Heart left ventricle (tissue), 16 donors: ENCODE data around the gene ANTXRL. TPM values are rescaled to one million over a fixed set of nuclear protein-coding genes. Genes with fewer than 3 reads are reported as not detected.
"Not testable (repeated sequence)": the region's sequence is repeated elsewhere in the genome, so short reads cannot be mapped to it uniquely, and the experiment has no call there.

Experiments
- ATAC-seq, 4 donors: fragments of 200-7000 bp; cut with Tn5 transposase; one replicate each; pipeline ENCODE4 v1.9.1; 2020 to 2022; ENCODE audit warnings: moderate library complexity in 4 of 4, mild to moderate bottlenecking in 3 of 4, moderate number of reproducible peaks in 1 of 4
- DNase-seq, 5 donors: peaks; one replicate each; pipeline ENCODE4 v3.0.0-alpha.2; 2020
- H3K27ac ChIP-seq, 12 donors: fragments of 200-600 bp; sonication (generic) in 4 of 12; one replicate each; pipeline versions ENCODE4 v1.5.0 to v1.8.0; 2016 to 2022; ENCODE audit warnings: mild to moderate bottlenecking in 2 of 12
- H3K27me3 ChIP-seq, 9 donors: fragments of 200-600 bp; sonication (generic) in 2 of 9; one replicate each; pipeline versions ENCODE4 v1.5.1 to v1.8.0; 2016 to 2022; ENCODE audit warnings: mild to moderate bottlenecking in 3 of 9
- H3K36me3 ChIP-seq, 9 donors: fragments of 200-600 bp; sonication (generic) in 2 of 9; one replicate each; pipeline versions ENCODE4 v1.5.0 to v1.8.0; 2018 to 2022; ENCODE audit warnings: mild to moderate bottlenecking in 2 of 9
- H3K4me1 ChIP-seq, 12 donors: fragments of 200-600 bp; sonication (generic) in 4 of 12; one replicate each; pipeline versions ENCODE4 v1.5.0 to v1.8.0; 2016 to 2022; ENCODE audit warnings: mild to moderate bottlenecking in 3 of 12
- H3K4me3 ChIP-seq, 12 donors: fragments of 200-600 bp; sonication (generic) in 4 of 12; one replicate each; pipeline versions ENCODE4 v1.5.0 to v1.8.0; 2017 to 2022; ENCODE audit warnings: mild to moderate bottlenecking in 9 of 12, moderate library complexity in 4 of 12
- H3K9me3 ChIP-seq, 12 donors: fragments of 200-600 bp; sonication (generic) in 4 of 12; one replicate each; pipeline versions ENCODE4 v1.5.0 to v1.8.0; 2016 to 2022; ENCODE audit warnings: mild to moderate bottlenecking in 1 of 12
- POLR2A ChIP-seq, 2 donors: fragments of 450-650 bp; IDR thresholded peaks; one replicate each; pipeline ENCODE4 v1.6.1; 2017; ENCODE audit warnings: antibody characterized with exemption in 2 of 2, mild to moderate bottlenecking in 2 of 2, moderate library complexity in 2 of 2
- WGBS, 4 donors: extraction: QIAGEN DNeasy Blood & Tissue Kit in 2 of 4; methylation state at CpG; one replicate each; pipeline versions ENCODE4 v1.1.5 to v1.1.7; 2013 to 2018; 5-methylcytosine and 5-hydroxymethylcytosine counted together
- intact Hi-C, 10 donors: fragments of 100-400 bp; cut with DNase I; formaldehyde crosslinking; loops; one replicate each; pipeline versions ENCODE4 v1.11.1 to v1.14.2; 2022
- polyA plus RNA-seq, 2 donors: library from polyadenylated mRNA; stranded (reverse); fragments of 200-250 nt; gene quantifications; one replicate each; pipeline ENCODE4 v1.2.3, GENCODE V29; 2013
- total RNA-seq, 9 donors: library from RNA; depleted of rRNA in 2 of 9; stranded (reverse); fragments of >200 nt in 2 of 9; fragmentation: NEBNext Ultra II Directional in 3 of 9; extraction: Animal tissue kit (Norgen Biotek cat#: 25700) in 3 of 9; gene quantifications; one replicate each; pipeline versions ENCODE4 v1.1.0 to v1.2.4, GENCODE V29; 2016 to 2023
- TF ChIP-seq, protein P1 (sequence below), 12 donors: fragments of 200-600 bp; sonication (generic) in 4 of 12; IDR thresholded peaks; one replicate each; pipeline versions ENCODE4 v1.5.0 to v1.8.0; 2018 to 2022; ENCODE audit warnings: antibody characterized with exemption in 12 of 12, mild to moderate bottlenecking in 5 of 12
- donor health status: ischemic (EF 13 %, LVEDD 7.1; RV severe dilation, severe dysfunction).
- donor health status: healthy with polysubstance abuse.
- donor health status: DM: no; HTN: yes; CAD: no.
- donor health status: DM: no; HTN: no; CAD: no.
- donor health status: ischemic (EF 25% LVEDD 6.9; RV normal size, moderate dysfunction).
- donor health status: ischemic (EF 25% LVEDD 5.7; RV mildly dilated, moderate dysfunction).
- donor health status: healthy.
- donor health status: DM: yes; HTN: yes; CAD: no.
- donor health status: ischemic (EF 35%, LVEDD 5.7; RV mildly dilated, moderate dysfunction).
- donor health status: nonischemic (EF 11% LVEDD 7.7; RV severe dilation, severe dysfunction).
- donor health status: DM: yes; HTN: yes; CAD: no.
- donor health status: PGD.
- donor health status: ischemic (EF 29% LVEDD 5.4; RV normal size, mild dysfunction).
- donor health status: nonischemic (EF 23%, LVEDD 6.1; RV moderate dilation, normal function).

The ANTXRL gene
- total and polyA plus RNA-seq, 11 donors: 0.42 to 0.99 (median 0.90) TPM; not detected in 8

DNA sequence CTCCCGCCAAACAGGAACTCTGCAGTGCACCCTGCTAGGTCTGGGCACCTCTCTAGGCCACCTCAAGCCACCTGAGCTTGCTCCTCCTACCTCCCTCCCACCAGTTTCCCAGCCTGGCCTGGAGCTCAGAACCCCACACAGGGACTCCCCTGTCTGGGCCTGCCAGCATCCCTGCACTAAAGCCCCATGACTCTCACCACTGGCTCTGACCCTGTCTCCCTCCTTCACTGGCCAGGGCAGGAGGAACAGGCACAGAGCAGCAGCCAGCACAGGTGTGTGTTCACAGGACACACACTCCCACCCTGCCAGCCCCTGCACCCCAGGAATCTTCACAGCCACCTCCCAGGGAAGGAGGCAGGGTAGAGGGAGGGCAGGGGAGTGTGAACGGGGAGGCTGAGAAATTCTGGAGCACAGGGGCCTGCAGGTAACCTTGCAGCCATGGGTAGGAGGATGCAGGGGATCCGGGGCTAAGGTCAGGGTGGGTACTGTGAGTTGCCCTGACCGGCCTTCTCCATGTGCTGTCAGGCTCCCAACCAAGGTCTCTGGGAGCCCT is 13.9 kb upstream of the ANTXRL start:
- TF ChIP-seq, protein P1, sequence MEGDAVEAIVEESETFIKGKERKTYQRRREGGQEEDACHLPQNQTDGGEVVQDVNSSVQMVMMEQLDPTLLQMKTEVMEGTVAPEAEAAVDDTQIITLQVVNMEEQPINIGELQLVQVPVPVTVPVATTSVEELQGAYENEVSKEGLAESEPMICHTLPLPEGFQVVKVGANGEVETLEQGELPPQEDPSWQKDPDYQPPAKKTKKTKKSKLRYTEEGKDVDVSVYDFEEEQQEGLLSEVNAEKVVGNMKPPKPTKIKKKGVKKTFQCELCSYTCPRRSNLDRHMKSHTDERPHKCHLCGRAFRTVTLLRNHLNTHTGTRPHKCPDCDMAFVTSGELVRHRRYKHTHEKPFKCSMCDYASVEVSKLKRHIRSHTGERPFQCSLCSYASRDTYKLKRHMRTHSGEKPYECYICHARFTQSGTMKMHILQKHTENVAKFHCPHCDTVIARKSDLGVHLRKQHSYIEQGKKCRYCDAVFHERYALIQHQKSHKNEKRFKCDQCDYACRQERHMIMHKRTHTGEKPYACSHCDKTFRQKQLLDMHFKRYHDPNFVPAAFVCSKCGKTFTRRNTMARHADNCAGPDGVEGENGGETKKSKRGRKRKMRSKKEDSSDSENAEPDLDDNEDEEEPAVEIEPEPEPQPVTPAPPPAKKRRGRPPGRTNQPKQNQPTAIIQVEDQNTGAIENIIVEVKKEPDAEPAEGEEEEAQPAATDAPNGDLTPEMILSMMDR (IDR thresholded peaks at IDR 0.05): no peak
- no peak for TF ChIP-seq POLR2A (IDR thresholded peaks at IDR 0.05)
- no peak overlapping the region for H3K27ac ChIP-seq
- no peak overlapping the region for H3K4me3 ChIP-seq
- intact Hi-C loops: no loop called here
- WGBS, 4 donors: 71 to 98% (median 73%) methylated on average over 4 of the region's 4 CpGs
- peaks cover 0 to 3% (median 0%) of the 10 kb centered on the region in 9 donors for H3K27me3 ChIP-seq
- no peaks in the 10 kb centered on the region for H3K9me3 ChIP-seq
- H3K4me1 ChIP-seq: no peaks in the 10 kb centered on the region
- DNase-seq (peak in 1 of 5 donors; percentile 2), ATAC-seq (peak in 1 of 4 donors; percentile 21)
- H3K36me3 ChIP-seq: no peaks in the 10 kb centered on the region

DNA sequence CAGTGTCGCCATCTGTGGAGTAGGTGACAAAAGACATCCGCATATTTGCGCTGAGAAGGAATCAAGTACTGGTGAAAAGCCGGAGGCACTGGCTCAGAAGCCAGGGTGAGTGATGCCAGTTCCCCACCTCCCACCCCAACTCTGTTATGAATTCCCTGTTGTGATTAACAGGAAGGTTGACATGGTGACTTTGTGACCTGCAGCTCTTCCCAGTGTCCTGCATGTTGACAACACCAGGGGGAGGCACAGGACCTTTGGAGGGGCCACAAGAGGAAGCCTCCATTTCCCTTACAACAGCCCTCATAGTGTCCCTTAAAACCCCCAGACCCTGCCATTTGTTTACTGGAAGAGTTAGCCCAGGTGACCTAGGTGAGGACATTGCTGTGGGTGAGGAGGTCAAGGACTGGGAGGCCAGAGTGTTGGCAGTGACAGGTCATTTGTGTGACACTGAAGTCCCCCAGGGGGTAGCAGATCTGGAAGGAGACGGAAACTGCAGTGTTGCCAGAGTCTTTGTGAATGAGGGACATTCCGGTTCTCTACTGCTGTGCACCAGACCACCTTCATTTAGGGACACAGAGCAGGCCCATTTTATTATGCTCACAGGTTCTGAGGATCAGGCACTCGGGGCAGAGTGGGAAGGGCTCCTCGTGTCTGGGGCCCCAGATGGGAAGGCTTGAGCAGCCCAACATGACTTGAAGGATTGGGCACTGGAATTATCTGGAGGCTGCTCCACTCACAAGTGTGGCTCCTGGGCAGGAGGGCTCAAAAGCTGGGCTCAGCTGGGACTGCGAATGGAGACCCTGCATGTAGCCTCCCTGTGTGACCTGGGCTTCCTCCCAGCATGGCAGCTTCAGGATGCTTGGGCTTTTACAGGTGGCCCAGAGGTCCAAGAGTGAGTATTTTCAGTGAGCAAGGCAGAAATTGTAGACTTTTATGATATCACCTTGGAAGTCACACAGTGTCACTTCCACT is 13.0 kb upstream of the ANTXRL start:
- H3K27ac ChIP-seq: no peak overlapping the region
- H3K27me3 ChIP-seq: peaks cover 0 to 3% (median 0%) of the 10 kb centered on the region in 9 donors
- intact Hi-C loops: no loop called here
- no peak overlapping the region for H3K4me3 ChIP-seq
- DNase-seq (peak in 2 of 5 donors; percentile 8 to 12), ATAC-seq (no peak)
- WGBS, 4 donors: 76 to 91% (median 84%) methylated on average over 5 to 9 of the region's 9 CpGs
- no peaks in the 10 kb centered on the region for H3K4me1 ChIP-seq
- TF ChIP-seq, protein P1 (IDR thresholded peaks at IDR 0.05): no peak
- no peak for TF ChIP-seq POLR2A (IDR thresholded peaks at IDR 0.05)
- H3K9me3 ChIP-seq: no peaks in the 10 kb centered on the region
- H3K36me3 ChIP-seq: no peaks in the 10 kb centered on the region

DNA sequence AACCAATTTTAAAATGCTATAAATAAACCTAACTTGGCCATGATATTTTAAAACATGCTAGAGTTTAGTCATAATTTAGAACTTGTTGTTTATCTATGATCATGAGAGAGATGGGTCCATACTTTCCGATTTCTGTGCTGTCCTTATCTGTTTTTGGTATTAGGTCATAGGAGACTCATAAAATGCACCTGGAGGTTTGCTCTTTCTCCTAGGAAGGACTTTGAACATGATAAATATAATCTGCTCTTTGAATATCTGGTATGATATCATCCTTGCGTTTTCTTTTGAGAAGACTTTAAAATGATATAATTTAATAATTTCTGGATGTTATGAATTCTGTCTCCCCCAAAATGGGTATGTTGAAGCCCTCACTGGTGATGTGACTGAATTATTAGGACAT is 9.0 kb upstream of the ANTXRL start:
- intact Hi-C loops: no loop called here
- H3K27me3 ChIP-seq: peaks cover 0 to 5% (median 0%) of the 10 kb centered on the region in 9 donors
- H3K4me3 ChIP-seq: no peak overlapping the region
- DNase-seq: no peak
- 76 to 79% (median 79%) methylated on average over 2 of the region's 2 CpGs for WGBS, 4 donors
- TF ChIP-seq POLR2A (IDR thresholded peaks at IDR 0.05): no peak
- TF ChIP-seq, protein P1 (IDR thresholded peaks at IDR 0.05): no peak
- no peaks in the 10 kb centered on the region for H3K9me3 ChIP-seq
- peaks cover 0 to 6% (median 0%) of the 10 kb centered on the region in 12 donors for H3K4me1 ChIP-seq
- no peaks in the 10 kb centered on the region for H3K36me3 ChIP-seq
- ATAC-seq: no peak
- no peak overlapping the region for H3K27ac ChIP-seq

DNA sequence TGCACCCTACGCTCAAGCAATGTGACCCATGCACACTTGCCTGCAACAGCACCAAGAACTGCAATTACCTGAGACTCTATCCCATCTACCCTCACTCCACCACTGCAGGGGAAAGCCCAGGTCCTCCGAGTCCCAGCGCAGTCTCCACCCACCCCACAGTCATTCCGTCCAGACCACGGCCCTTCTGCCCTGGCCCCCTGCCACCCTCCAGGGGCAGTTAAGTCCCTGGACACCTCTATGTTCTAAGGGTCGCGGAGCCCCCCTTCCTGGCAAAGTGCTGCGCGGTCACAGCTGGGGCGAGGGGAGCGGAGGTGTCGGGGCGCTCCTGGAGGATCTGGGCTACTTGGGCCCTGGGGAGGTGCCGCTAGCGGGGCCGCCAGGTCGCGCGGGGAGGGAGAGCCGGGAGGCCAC is 4.4 kb upstream of the ANTXRL start:
- H3K36me3 ChIP-seq, H3K9me3 ChIP-seq, H3K27me3 ChIP-seq, ATAC-seq: not testable (repeated sequence)
- peaks cover 0 to 30% (median 15%) of the 10 kb centered on the region in 12 donors for H3K4me1 ChIP-seq
- peak in 1 of 5 donors; percentile 24 for DNase-seq
- peak overlapping the region in 3 of 12 donors; percentile 22 to 60 (median 56) for H3K27ac ChIP-seq
- H3K4me3 ChIP-seq: peak overlapping the region; percentile 11 to 64 (median 56)
- intact Hi-C loops: loop anchor here in 3 of 10 donors (5.0 to 10.0 kb wide), 3 partner anchors 175 to 1100 kb away; partner anchors contain the start of gene ZNF488 (in 1 of the 3)
- 3 to 88% (median 17%) methylated on average over 1 to 20 of the region's 20 CpGs for WGBS, 4 donors
